ENCODE measurements around the gene OVCA2. TPM values are rescaled to one million over a fixed set of nuclear protein-coding genes. Genes with fewer than 3 reads are reported as not detected.
A peak's percentile ranks its signal among the peaks of the same experiment; 100 is the strongest.

OVCA2 gene
- polyA plus RNA-seq, 1 of the 3 experiments (the other 2 are of a cell fraction) = 59.2 TPM

DNA sequence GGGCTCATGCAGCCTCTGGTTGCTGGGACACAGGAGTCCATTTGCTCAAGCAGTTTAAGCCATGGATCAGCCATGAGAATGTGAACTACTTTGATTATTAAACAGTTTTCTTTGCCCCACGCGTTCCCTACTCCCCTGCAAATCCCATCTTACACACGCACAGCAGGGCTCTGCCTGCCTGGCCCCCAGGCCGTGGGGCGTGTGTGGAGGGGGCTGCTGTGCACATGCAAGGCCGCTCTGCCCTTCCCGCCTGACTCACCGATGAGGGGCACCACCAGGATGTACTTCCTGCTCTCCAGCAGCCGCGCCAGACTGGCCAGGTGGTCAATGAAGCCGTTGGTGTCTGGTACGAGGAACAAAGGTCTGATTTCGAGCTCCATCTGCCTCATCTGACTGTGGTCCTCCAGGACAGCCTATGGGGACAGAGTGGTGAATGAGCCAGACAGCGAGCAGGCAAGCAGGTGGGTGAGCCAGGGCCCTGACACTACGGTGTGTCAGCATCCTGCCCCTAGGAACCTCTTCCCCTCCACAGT is 26.8 kb downstream of the OVCA2 start (continued):
- TF ChIP-seq, protein P1, sequence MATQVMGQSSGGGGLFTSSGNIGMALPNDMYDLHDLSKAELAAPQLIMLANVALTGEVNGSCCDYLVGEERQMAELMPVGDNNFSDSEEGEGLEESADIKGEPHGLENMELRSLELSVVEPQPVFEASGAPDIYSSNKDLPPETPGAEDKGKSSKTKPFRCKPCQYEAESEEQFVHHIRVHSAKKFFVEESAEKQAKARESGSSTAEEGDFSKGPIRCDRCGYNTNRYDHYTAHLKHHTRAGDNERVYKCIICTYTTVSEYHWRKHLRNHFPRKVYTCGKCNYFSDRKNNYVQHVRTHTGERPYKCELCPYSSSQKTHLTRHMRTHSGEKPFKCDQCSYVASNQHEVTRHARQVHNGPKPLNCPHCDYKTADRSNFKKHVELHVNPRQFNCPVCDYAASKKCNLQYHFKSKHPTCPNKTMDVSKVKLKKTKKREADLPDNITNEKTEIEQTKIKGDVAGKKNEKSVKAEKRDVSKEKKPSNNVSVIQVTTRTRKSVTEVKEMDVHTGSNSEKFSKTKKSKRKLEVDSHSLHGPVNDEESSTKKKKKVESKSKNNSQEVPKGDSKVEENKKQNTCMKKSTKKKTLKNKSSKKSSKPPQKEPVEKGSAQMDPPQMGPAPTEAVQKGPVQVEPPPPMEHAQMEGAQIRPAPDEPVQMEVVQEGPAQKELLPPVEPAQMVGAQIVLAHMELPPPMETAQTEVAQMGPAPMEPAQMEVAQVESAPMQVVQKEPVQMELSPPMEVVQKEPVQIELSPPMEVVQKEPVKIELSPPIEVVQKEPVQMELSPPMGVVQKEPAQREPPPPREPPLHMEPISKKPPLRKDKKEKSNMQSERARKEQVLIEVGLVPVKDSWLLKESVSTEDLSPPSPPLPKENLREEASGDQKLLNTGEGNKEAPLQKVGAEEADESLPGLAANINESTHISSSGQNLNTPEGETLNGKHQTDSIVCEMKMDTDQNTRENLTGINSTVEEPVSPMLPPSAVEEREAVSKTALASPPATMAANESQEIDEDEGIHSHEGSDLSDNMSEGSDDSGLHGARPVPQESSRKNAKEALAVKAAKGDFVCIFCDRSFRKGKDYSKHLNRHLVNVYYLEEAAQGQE (IDR thresholded peaks at IDR 0.05; ENCODE audit: low read depth, low read length) = no peak
- TF ChIP-seq GATA2 (CRISPR knock-in tag; IDR thresholded peaks at IDR 0.05) (no peak), MXI1 (IDR thresholded peaks at IDR 0.05; ENCODE audit: low read depth, low read length) (peak; percentile 36; the same call in 1 of the 2 replicates), CHD2 (IDR thresholded peaks at IDR 0.05; ENCODE audit: low read length, partially characterized antibody) (no peak), NFIC (IDR thresholded peaks at IDR 0.05; ENCODE audit: borderline replicate concordance) (no peak), TEAD4 (IDR thresholded peaks at IDR 0.05; ENCODE audit: borderline replicate concordance, insufficient read depth) (no peak), EP300 (IDR thresholded peaks at IDR 0.05; ENCODE audit: borderline replicate concordance in 1 of 2, low read depth in 1 of 2, low read length in 1 of 2) (peak in 1 of 2 experiments; percentile 11; a peak in 1 of 4 replicates), FOXM1 (IDR thresholded peaks at IDR 0.05; ENCODE audit: low read depth) (no peak), TCF12 (IDR thresholded peaks at IDR 0.05) (peak; percentile 62), RXRA (IDR thresholded peaks at IDR 0.05; ENCODE audit: borderline replicate concordance, low read depth) (no peak)
- TF ChIP-seq, protein P2, sequence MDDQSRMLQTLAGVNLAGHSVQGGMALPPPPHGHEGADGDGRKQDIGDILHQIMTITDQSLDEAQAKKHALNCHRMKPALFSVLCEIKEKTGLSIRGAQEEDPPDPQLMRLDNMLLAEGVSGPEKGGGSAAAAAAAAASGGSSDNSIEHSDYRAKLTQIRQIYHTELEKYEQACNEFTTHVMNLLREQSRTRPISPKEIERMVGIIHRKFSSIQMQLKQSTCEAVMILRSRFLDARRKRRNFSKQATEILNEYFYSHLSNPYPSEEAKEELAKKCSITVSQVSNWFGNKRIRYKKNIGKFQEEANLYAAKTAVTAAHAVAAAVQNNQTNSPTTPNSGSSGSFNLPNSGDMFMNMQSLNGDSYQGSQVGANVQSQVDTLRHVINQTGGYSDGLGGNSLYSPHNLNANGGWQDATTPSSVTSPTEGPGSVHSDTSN (IDR thresholded peaks at IDR 0.05) = no peak
- TF ChIP-seq, protein P3, sequence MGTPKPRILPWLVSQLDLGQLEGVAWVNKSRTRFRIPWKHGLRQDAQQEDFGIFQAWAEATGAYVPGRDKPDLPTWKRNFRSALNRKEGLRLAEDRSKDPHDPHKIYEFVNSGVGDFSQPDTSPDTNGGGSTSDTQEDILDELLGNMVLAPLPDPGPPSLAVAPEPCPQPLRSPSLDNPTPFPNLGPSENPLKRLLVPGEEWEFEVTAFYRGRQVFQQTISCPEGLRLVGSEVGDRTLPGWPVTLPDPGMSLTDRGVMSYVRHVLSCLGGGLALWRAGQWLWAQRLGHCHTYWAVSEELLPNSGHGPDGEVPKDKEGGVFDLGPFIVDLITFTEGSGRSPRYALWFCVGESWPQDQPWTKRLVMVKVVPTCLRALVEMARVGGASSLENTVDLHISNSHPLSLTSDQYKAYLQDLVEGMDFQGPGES (IDR thresholded peaks at IDR 0.05; ENCODE audit: low read depth, low read length) = no peak
- TF ChIP-seq, protein P4, sequence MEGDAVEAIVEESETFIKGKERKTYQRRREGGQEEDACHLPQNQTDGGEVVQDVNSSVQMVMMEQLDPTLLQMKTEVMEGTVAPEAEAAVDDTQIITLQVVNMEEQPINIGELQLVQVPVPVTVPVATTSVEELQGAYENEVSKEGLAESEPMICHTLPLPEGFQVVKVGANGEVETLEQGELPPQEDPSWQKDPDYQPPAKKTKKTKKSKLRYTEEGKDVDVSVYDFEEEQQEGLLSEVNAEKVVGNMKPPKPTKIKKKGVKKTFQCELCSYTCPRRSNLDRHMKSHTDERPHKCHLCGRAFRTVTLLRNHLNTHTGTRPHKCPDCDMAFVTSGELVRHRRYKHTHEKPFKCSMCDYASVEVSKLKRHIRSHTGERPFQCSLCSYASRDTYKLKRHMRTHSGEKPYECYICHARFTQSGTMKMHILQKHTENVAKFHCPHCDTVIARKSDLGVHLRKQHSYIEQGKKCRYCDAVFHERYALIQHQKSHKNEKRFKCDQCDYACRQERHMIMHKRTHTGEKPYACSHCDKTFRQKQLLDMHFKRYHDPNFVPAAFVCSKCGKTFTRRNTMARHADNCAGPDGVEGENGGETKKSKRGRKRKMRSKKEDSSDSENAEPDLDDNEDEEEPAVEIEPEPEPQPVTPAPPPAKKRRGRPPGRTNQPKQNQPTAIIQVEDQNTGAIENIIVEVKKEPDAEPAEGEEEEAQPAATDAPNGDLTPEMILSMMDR (IDR thresholded peaks at IDR 0.05) = no peak

All from SK-N-SH (cell line).